Measurements from ENCODE around the gene HDGFL3. TPM values are rescaled to one million over a fixed set of nuclear protein-coding genes. Genes with fewer than 3 reads are reported as not detected.

Gene HDGFL3
- total RNA-seq, 4 donors from 2014 or later, result 5.7 to 19.0 (median 12.4) TPM

DNA sequence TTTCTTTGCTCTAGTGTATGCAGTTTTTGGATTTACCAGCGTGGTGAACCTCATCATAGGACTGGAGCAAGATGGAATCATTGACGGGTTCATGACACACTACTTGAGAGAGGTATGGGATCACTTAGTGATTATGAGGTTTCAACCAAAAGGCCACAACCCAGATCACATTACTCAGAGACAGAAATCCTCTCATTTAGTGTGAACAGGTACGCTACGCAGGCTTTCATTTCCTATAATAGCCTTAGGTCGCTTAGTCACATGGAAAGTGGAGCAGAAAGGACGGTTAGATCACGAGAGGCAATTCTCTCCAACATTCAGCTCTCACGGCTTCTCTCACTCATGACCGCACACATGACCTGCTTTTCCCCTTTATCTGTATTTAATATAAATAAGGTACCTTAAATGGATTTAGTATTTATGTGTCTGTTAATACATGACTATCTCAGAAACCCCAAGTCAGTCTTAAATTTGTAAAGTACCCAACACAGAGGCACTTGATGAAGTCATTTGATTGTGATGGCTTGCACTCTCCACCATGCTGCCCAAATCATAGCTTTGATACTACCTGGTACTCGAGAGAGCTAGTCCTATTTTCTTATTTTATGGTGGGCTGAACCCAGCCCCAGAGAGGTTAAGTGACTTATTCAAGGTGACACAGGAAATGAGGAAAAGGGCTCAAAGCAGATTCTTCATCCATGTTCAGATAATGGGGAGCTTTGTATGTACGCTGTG lies 91.6 kb downstream of the HDGFL3 start:
- WGBS, 2 donors, result 92% methylated on average over 11 of the region's 11 CpGs
- H3K4me3 ChIP-seq (ENCODE audit: low read depth, poor library complexity, severe bottlenecking), result no peak overlapping the region
- no peak for TF ChIP-seq POLR2A (IDR thresholded peaks at IDR 0.05)
- TF ChIP-seq, protein P1, sequence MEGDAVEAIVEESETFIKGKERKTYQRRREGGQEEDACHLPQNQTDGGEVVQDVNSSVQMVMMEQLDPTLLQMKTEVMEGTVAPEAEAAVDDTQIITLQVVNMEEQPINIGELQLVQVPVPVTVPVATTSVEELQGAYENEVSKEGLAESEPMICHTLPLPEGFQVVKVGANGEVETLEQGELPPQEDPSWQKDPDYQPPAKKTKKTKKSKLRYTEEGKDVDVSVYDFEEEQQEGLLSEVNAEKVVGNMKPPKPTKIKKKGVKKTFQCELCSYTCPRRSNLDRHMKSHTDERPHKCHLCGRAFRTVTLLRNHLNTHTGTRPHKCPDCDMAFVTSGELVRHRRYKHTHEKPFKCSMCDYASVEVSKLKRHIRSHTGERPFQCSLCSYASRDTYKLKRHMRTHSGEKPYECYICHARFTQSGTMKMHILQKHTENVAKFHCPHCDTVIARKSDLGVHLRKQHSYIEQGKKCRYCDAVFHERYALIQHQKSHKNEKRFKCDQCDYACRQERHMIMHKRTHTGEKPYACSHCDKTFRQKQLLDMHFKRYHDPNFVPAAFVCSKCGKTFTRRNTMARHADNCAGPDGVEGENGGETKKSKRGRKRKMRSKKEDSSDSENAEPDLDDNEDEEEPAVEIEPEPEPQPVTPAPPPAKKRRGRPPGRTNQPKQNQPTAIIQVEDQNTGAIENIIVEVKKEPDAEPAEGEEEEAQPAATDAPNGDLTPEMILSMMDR (IDR thresholded peaks at IDR 0.05), result no peak
- DNase-seq (ENCODE audit: low spot score in 2 of 2), result no peak
- intact Hi-C loops (cut with DNase I; ENCODE audit: low total_unique reads), result no loop called here

GRCh38 chr15:83115410-83115809 lies 92.2 kb downstream of the HDGFL3 start:
- 94 to 95% methylated on average over 3 of the region's 3 CpGs for WGBS, 2 donors
- H3K4me3 ChIP-seq (ENCODE audit: low read depth, poor library complexity, severe bottlenecking), result no peak overlapping the region
- TF ChIP-seq, protein P1 (IDR thresholded peaks at IDR 0.05), result no peak
- no peak for TF ChIP-seq POLR2A (IDR thresholded peaks at IDR 0.05)
- DNase-seq (ENCODE audit: low spot score in 2 of 2), result no peak
- intact Hi-C loops (cut with DNase I; ENCODE audit: low total_unique reads), result no loop called here

DNA sequence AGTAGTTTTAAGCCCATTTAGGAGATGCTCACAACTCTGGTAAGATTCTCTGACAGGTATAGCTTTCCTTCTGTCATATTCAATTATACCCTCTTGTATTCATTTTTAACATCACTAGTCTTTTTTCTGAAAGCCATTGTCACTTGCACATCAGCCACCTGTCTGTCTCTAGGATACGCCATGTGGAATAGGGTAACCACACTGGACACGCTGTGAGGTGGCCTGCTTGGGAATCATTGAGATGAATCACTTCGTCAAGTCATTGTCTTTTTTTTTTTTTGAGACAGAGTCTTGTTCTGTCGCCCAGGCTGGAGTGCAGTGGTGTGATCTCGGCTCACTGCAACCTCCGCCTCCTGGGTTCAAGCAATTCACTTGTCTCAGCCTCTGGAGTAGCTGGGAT lies 92.8 kb downstream of the HDGFL3 start:
- H3K4me3 ChIP-seq (ENCODE audit: low read depth, poor library complexity, severe bottlenecking), result no peak overlapping the region
- intact Hi-C loops (cut with DNase I; ENCODE audit: low total_unique reads), result no loop called here
- 99 to 100% methylated on average over 6 of the region's 6 CpGs for WGBS, 2 donors
- TF ChIP-seq POLR2A (IDR thresholded peaks at IDR 0.05), result no peak
- TF ChIP-seq, protein P1 (IDR thresholded peaks at IDR 0.05), result no peak
- no peak for DNase-seq (ENCODE audit: low spot score in 2 of 2)

DNA sequence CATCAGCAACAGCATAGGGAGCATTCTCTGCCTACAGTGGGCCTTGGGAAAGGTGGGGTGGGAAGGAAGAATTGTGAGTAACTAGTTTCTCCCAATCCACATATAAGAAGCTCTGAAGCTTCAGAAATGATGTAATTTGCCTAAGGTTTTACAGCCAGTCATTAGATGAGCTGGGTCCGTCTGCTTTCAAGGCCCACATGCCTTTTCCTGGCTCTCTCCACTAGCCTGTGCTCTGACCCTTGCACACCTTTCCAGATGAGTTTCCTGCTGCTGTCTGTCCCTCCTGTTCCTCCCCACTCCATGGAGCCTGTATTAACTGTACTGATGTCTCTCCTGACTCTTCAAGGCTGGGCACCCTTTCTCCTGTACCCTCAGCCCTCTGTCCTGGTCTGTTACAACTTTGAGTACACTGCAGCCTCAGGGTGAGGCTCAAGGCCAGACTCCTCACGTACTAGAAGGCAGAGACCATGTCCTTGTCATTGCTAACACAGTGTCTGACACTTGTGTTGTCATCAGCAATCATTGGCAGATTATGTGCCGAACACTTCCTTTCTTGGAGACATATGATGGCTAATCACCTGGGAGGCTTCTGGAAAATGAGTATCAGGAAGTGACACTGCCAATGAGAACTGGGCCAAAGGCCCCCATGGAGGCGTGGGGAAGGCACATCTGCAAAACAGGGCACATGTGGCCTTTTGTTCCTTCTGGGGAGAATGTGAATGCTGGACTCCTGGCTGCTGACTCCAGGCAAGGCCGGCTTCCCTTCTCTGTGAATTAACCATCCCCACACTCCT lies 93.5 kb downstream of the HDGFL3 start:
- no peak overlapping the region for H3K4me3 ChIP-seq (ENCODE audit: low read depth, poor library complexity, severe bottlenecking)
- intact Hi-C loops (cut with DNase I; ENCODE audit: low total_unique reads), result no loop called here
- TF ChIP-seq, protein P1 (IDR thresholded peaks at IDR 0.05), result no peak
- no peak for TF ChIP-seq POLR2A (IDR thresholded peaks at IDR 0.05)
- 75 to 77% methylated on average over 5 of the region's 5 CpGs for WGBS, 2 donors
- DNase-seq (ENCODE audit: low spot score in 2 of 2), result no peak

GRCh38 chr15:83112956-83113299 lies 94.7 kb downstream of the HDGFL3 start:
- DNase-seq (ENCODE audit: low spot score in 2 of 2), result peak in 1 of 2 donors; percentile 81
- 36 to 55% methylated on average over 3 of the region's 3 CpGs for WGBS, 2 donors
- no peak for TF ChIP-seq POLR2A (IDR thresholded peaks at IDR 0.05)
- TF ChIP-seq, protein P1 (IDR thresholded peaks at IDR 0.05), result no peak
- H3K4me3 ChIP-seq (ENCODE audit: low read depth, poor library complexity, severe bottlenecking), result no peak overlapping the region
- intact Hi-C loops (cut with DNase I; ENCODE audit: low total_unique reads), result no loop called here
